IMR-90 (cell line): ENCODE measurements around the gene KCNIP3. TPM values are rescaled to one million over a fixed set of nuclear protein-coding genes. Genes with fewer than 3 reads are reported as not detected.

Experiments used
- ATAC-seq: fragments of 200-7000 bp; cut with Tn5 transposase; 2 replicates; pipeline ENCODE4 v1.9.1; 2020; ENCODE audit warnings: low read depth, mild to moderate bottlenecking, moderate library complexity
- BruUV-seq: library from RNA; stranded (reverse); fragments of 400-500 nt; replicated peaks from 2 replicates; lab custom pipeline; 2021; lab: Mats Ljungman, UMichigan
- CTCF ChIA-PET: fragments of 300-600 bp; formaldehyde crosslinking; extraction: SDS; loops from one replicate; lab custom pipeline; 2021; ENCODE audit warnings: antibody characterized with exemption; lab: Yijun Ruan, JAX
- POLR2A ChIA-PET: fragments of 300-600 bp; sonication (Branson Sonifier 250); formaldehyde crosslinking; loops from one replicate; lab custom pipeline; 2022; ENCODE audit warnings: antibody characterized with exemption; ENCODE audit not compliant: unreplicated experiment; lab: Charles Lee
- DNase-seq: peaks from one replicate; pipeline ENCODE4 v3.0.0; 2013
- H2AFZ ChIP-seq: replicated peaks from 2 replicates; pipeline ENCODE3; 2013; ENCODE audit warnings: low read length, mild to moderate bottlenecking; ENCODE audit not compliant: poor library complexity
- H2AK5ac ChIP-seq: 2 replicates; pipeline ENCODE4 v1.6.1; 2013; ENCODE audit warnings: low read depth, low read length, inconsistent platforms
- H2AK9ac ChIP-seq: replicated peaks from 2 replicates; pipeline ENCODE3; 2013; ENCODE audit warnings: mild to moderate bottlenecking, low read depth, low read length, moderate library complexity; ENCODE audit not compliant: poor library complexity
- H2BK120ac ChIP-seq: 2 replicates; pipeline ENCODE4 v1.6.1; 2013; ENCODE audit warnings: low read depth, low read length, inconsistent platforms
- H2BK15ac ChIP-seq: 3 replicates; pipeline ENCODE4 v1.6.1; 2013; ENCODE audit warnings: low read depth, low read length, inconsistent platforms
- H2BK20ac ChIP-seq: 2 replicates; pipeline ENCODE4 v1.6.1; 2013; ENCODE audit warnings: low read depth, mild to moderate bottlenecking, inconsistent platforms, low read length, moderate library complexity
- H2BK5ac ChIP-seq: 2 replicates; pipeline ENCODE4 v1.6.1; 2013; ENCODE audit warnings: mild to moderate bottlenecking, low read depth, low read length, inconsistent platforms; ENCODE audit not compliant: poor library complexity, severe bottlenecking
- H3K14ac ChIP-seq: replicated peaks from 2 replicates; pipeline ENCODE4 v1.6.1; 2013; ENCODE audit warnings: low read depth, low read length, inconsistent platforms
- H3K18ac ChIP-seq: 2 replicates; pipeline ENCODE4 v1.6.1; 2013; ENCODE audit warnings: low read depth, low read length, control low read depth
- H3K23ac ChIP-seq: 2 replicates; pipeline ENCODE4 v1.6.1; 2013; ENCODE audit warnings: low read depth, low read length, inconsistent platforms
- H3K27ac ChIP-seq: 2 replicates; pipeline ENCODE4 v1.5.1; 2013; ENCODE audit warnings: mild to moderate bottlenecking, control low read depth, low read length; ENCODE audit not compliant: insufficient read depth
- H3K27me3 ChIP-seq: 2 replicates; pipeline ENCODE4 v1.6.1; 2013; ENCODE audit warnings: low read length; ENCODE audit not compliant: control insufficient read depth, insufficient read depth
- H3K36me3 ChIP-seq: 2 replicates; pipeline ENCODE4 v1.6.1; 2013; ENCODE audit warnings: low read length, mixed read lengths; ENCODE audit not compliant: control insufficient read depth, insufficient read depth
- H3K4ac ChIP-seq: 2 replicates; pipeline ENCODE4 v1.6.1; 2013; ENCODE audit warnings: low read depth, low read length, inconsistent platforms
- H3K4me1 ChIP-seq: 2 replicates; pipeline ENCODE4 v1.6.1; 2013; ENCODE audit warnings: low read length, mixed read lengths; ENCODE audit not compliant: control insufficient read depth, insufficient read depth
- H3K4me2 ChIP-seq: 2 replicates; pipeline ENCODE4 v1.6.1; 2013; ENCODE audit warnings: low read depth, mild to moderate bottlenecking, control low read depth, low read length, moderate library complexity
- H3K4me3 ChIP-seq: 2 replicates; pipeline ENCODE4 v1.5.1; 2013; ENCODE audit warnings: low read depth, mild to moderate bottlenecking, control low read depth, low read length, moderate library complexity; ENCODE audit not compliant: insufficient read depth
- H3K56ac ChIP-seq: 2 replicates; pipeline ENCODE4 v1.6.1; 2013; ENCODE audit warnings: low read length, inconsistent platforms; ENCODE audit not compliant: insufficient read depth; ENCODE audit errors: extremely low read depth
- H3K79me1 ChIP-seq, 2 experiments: 2 replicates each; pipeline ENCODE4 v1.6.1; 2013; ENCODE audit warnings: low read length in 2 of 2, inconsistent platforms in 1 of 2, low read depth in 1 of 2
- H3K9ac ChIP-seq: 2 replicates; pipeline ENCODE4 v1.6.1; 2013; ENCODE audit warnings: low read depth, low read length, control low read depth
- H3K9me1 ChIP-seq: 2 replicates; pipeline ENCODE4 v1.6.1; 2013; ENCODE audit warnings: low read length, inconsistent platforms; ENCODE audit not compliant: insufficient read depth
- H3K9me3 ChIP-seq: 2 replicates; pipeline ENCODE4 v1.6.1; 2013; ENCODE audit warnings: low read length; ENCODE audit not compliant: control insufficient read depth, insufficient read depth
- H4K20me1 ChIP-seq: 2 replicates; pipeline ENCODE4 v1.6.1; 2013; ENCODE audit warnings: low read length, inconsistent platforms; ENCODE audit not compliant: insufficient read depth
- H4K5ac ChIP-seq: 2 replicates; pipeline ENCODE4 v1.6.1; 2013; ENCODE audit warnings: mild to moderate bottlenecking, low read depth, low read length, control low read depth
- H4K8ac ChIP-seq, 2 experiments: 2 replicates each; pipeline ENCODE4 v1.6.1; 2013; ENCODE audit warnings: low read depth in 2 of 2, low read length in 2 of 2, control low read depth in 1 of 2, inconsistent platforms in 1 of 2
- H4K91ac ChIP-seq: 2 replicates; pipeline ENCODE4 v1.6.1; 2013; ENCODE audit warnings: low read depth, low read length, inconsistent platforms; ENCODE audit not compliant: insufficient read depth
- BHLHE40 ChIP-seq: fragments of 150-350 bp; IDR thresholded peaks from 2 replicates; pipeline ENCODE4 v1.6.1; 2016; ENCODE audit warnings: mild to moderate bottlenecking, low read depth, low read length
- CEBPB ChIP-seq: IDR thresholded peaks from 2 replicates; pipeline ENCODE4 v1.6.1; 2012; ENCODE audit warnings: low read depth, low read length, improper control_type of control experiment
- CHD1 ChIP-seq: IDR thresholded peaks from 2 replicates; pipeline ENCODE4 v1.6.1; 2012; ENCODE audit warnings: low read depth, low read length, improper control_type of control experiment
- ELK1 ChIP-seq: fragments of 150-350 bp; IDR thresholded peaks from 2 replicates; pipeline ENCODE4 v1.6.1; 2016; ENCODE audit warnings: low read depth, mild to moderate bottlenecking, low read length, moderate library complexity, borderline replicate concordance
- MAFK ChIP-seq: IDR thresholded peaks from 2 replicates; pipeline ENCODE4 v1.6.1; 2012; ENCODE audit warnings: low read depth, low read length, improper control_type of control experiment
- POLR2A ChIP-seq: IDR thresholded peaks from 2 replicates; pipeline ENCODE4 v1.6.1; 2012; ENCODE audit warnings: mild to moderate bottlenecking, low read depth, low read length
- RAD21 ChIP-seq: IDR thresholded peaks from 2 replicates; pipeline ENCODE4 v1.6.1; 2012; ENCODE audit warnings: low read length, improper control_type of control experiment
- RFX5 ChIP-seq: IDR thresholded peaks from 2 replicates; pipeline ENCODE4 v1.8.0; 2012; ENCODE audit warnings: low read depth, mild to moderate bottlenecking, low read length, moderate library complexity
- USF2 ChIP-seq: fragments of 150-350 bp; IDR thresholded peaks from 2 replicates; pipeline ENCODE4 v1.6.1; 2017; ENCODE audit warnings: mild to moderate bottlenecking, antibody characterized with exemption, low read length, low read depth
- WGBS, 2 experiments: methylation state at CpG; one replicate each; pipeline versions ENCODE4 v1.1.5 to v1.1.7; 2013; ENCODE audit warnings: missing lambda C conversion rate in 2 of 2; ENCODE audit not compliant: insufficient read length in 1 of 2; ENCODE audit errors: extremely low coverage in 2 of 2; 5-methylcytosine and 5-hydroxymethylcytosine counted together
- dilution Hi-C: fragments of 300-500 bp; cut with HindIII; formaldehyde crosslinking; loops from one replicate; pipeline ENCODE4 v1.14.3; 2018; ENCODE audit warnings: low sequenced_read_pairs; ENCODE audit not compliant: unreplicated experiment
- in situ Hi-C: fragments of 300-500 bp; cut with MboI; formaldehyde crosslinking; loops from 3 replicates; pipeline ENCODE4 v1.14.3; 2019; ENCODE audit warnings: low sequenced_read_pairs, inconsistent platforms, mixed read lengths
- intact Hi-C: fragments of 100-400 bp; cut with micrococcal nuclease; formaldehyde crosslinking; loops from 2 replicates; pipeline ENCODE4 v1.10.0; 2022
- polyA plus RNA-seq, 3 experiments: library from polyadenylated mRNA; depleted of rRNA; stranded (reverse); fragments of >200 nt; gene quantifications; 2 replicates each; pipeline ENCODE4 v1.2.3, GENCODE V29; 2012; ENCODE audit warnings: low replicate concordance in 1 of 3
- total RNA-seq: library from RNA; depleted of rRNA; stranded (reverse); fragments of >200 nt; gene quantifications from 2 replicates; pipeline ENCODE4 v1.2.3, GENCODE V29; 2012
- TF ChIP-seq, protein P1 (sequence below): conservative IDR thresholded peaks from 2 replicates; pipeline ENCODE4 v1.5.1; 2012; ENCODE audit warnings: mild to moderate bottlenecking, low read depth, low read length, improper control_type of control experiment

KCNIP3 gene
- total and polyA plus RNA-seq, 2 of the 4 experiments (the other 2 are of a cell fraction), result 0.72 to 1.4 TPM

GRCh38 chr2:95352310-95353054 is 55.3 kb downstream of the KCNIP3 start:
- Histone ChIP-seq H4K20me1 (no peaks in the 10 kb centered on the region), H3K4me1 (no peaks in the 10 kb centered on the region), H3K18ac (no peak overlapping the region), H3K36me3 (no peaks in the 10 kb centered on the region), H3K23ac (no peak overlapping the region), H3K27ac (no peak overlapping the region), H3K9ac (no peak overlapping the region), H2AK5ac (no peak overlapping the region), H3K4me2 (no peak overlapping the region), H2BK20ac (no peak overlapping the region), H3K9me1 (no peaks in the 10 kb centered on the region), H4K91ac (no peak overlapping the region), H3K56ac (no peak overlapping the region), H2BK15ac (no peak overlapping the region), H3K27me3 (peaks cover 2% of the 10 kb centered on the region; the same call in 1 of the 2 replicates), H2AK9ac (no peak overlapping the region), H4K5ac (no peak overlapping the region), H3K79me1 (no peaks in the 10 kb centered on the region), H4K8ac (no peak overlapping the region), H2AFZ (no peak overlapping the region), H3K4me3 (no peak overlapping the region), H3K4ac (no peak overlapping the region), H2BK120ac (no peak overlapping the region), H3K14ac (no peak overlapping the region), H2BK5ac (no peak overlapping the region), H3K9me3 (peaks cover 4% of the 10 kb centered on the region)
- no TSS peak for BruUV-seq
- ChIA-PET POLR2A (no interaction called here), CTCF (no interaction called here)
- TF ChIP-seq ELK1, result no peak
- TF ChIP-seq, protein P1, sequence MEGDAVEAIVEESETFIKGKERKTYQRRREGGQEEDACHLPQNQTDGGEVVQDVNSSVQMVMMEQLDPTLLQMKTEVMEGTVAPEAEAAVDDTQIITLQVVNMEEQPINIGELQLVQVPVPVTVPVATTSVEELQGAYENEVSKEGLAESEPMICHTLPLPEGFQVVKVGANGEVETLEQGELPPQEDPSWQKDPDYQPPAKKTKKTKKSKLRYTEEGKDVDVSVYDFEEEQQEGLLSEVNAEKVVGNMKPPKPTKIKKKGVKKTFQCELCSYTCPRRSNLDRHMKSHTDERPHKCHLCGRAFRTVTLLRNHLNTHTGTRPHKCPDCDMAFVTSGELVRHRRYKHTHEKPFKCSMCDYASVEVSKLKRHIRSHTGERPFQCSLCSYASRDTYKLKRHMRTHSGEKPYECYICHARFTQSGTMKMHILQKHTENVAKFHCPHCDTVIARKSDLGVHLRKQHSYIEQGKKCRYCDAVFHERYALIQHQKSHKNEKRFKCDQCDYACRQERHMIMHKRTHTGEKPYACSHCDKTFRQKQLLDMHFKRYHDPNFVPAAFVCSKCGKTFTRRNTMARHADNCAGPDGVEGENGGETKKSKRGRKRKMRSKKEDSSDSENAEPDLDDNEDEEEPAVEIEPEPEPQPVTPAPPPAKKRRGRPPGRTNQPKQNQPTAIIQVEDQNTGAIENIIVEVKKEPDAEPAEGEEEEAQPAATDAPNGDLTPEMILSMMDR, result no peak
- no peak for TF ChIP-seq BHLHE40
- TF ChIP-seq MAFK, result no peak
- no peak for TF ChIP-seq USF2
- TF ChIP-seq CHD1, result no peak
- no peak for TF ChIP-seq RFX5
- no peak for TF ChIP-seq CEBPB
- TF ChIP-seq RAD21, result no peak
- TF ChIP-seq POLR2A, result no peak
- intact Hi-C loops (no loop called here), in situ Hi-C loops (no loop called here), dilution Hi-C loops (no loop called here)
- 70% methylated on average over 3 of the region's 6 CpGs; no CpG with 5 or more reads in 1 of the 2 experiments for WGBS, 2 experiments
- DNase-seq (no peak), ATAC-seq (no peak)
